K562 (cell line): ENCODE results near the gene UBE2M. TPM values are rescaled to one million over a fixed set of nuclear protein-coding genes. Genes with fewer than 3 reads are reported as not detected.

ENCODE experiments used
- ARID2 ChIP-seq: fragments of 450-650 bp; IDR thresholded peaks from 2 replicates; pipeline ENCODE4 v1.6.1; 2017; ENCODE audit warnings: antibody characterized with exemption, mild to moderate bottlenecking
- EP300 ChIP-seq: IDR thresholded peaks from 2 replicates; pipeline ENCODE4 v1.6.1; 2012; ENCODE audit warnings: low read length, improper control_type of control experiment
- EP400 ChIP-seq: fragments of 450-650 bp; IDR thresholded peaks from 2 replicates; pipeline ENCODE4 v1.6.1; 2017; ENCODE audit warnings: antibody characterized with exemption, mild to moderate bottlenecking, moderate library complexity
- GABPB1 ChIP-seq: sonication (generic); formaldehyde crosslinking; IDR thresholded peaks from 2 replicates; pipeline ENCODE4 v1.8.0; 2022; ENCODE audit warnings: mild to moderate bottlenecking, missing genetic modification reagents
- GTF2B ChIP-seq: IDR thresholded peaks from 2 replicates; pipeline ENCODE4 v1.6.1; 2011; ENCODE audit not compliant: insufficient read length; ENCODE audit errors: extremely low read depth
- GTF3C2 ChIP-seq: IDR thresholded peaks from 3 replicates; pipeline ENCODE4 v1.6.1; 2011; ENCODE audit warnings: borderline replicate concordance, mild to moderate bottlenecking, moderate library complexity; ENCODE audit not compliant: insufficient read length; ENCODE audit errors: extremely low read depth
- HDAC1 ChIP-seq, 2 experiments: fragments of 450-650 bp; IDR thresholded peaks; 2 replicates each; pipeline ENCODE4 v1.6.1; 2016 to 2017; ENCODE audit warnings: inconsistent platforms in 1 of 2, mild to moderate bottlenecking in 1 of 2, moderate library complexity in 1 of 2
- ID3 ChIP-seq, 2 experiments: fragments of 250-450 bp in 1 of 2; fragments of 450-650 bp in 1 of 2; sonication (Bioruptor Pico) in 1 of 2; IDR thresholded peaks; 2 replicates each; pipeline versions ENCODE4 v1.6.1 to v1.8.0; 2016 to 2021; ENCODE audit warnings: mild to moderate bottlenecking in 2 of 2, moderate library complexity in 2 of 2, missing compliant biosample characterization in 1 of 2, missing genetic modification characterization in 1 of 2
- IRF2 ChIP-seq: sonication (generic); formaldehyde crosslinking; IDR thresholded peaks from 2 replicates; pipeline ENCODE4 v1.8.1; 2022; ENCODE audit warnings: mild to moderate bottlenecking, missing genetic modification reagents
- MBD1 ChIP-seq: fragments of 250-450 bp; sonication (Bioruptor Pico); IDR thresholded peaks from 2 replicates; pipeline ENCODE4 v1.8.0; 2022; ENCODE audit warnings: inconsistent platforms
- OTX1 ChIP-seq: fragments of 450-650 bp; formaldehyde crosslinking; IDR thresholded peaks from 2 replicates; pipeline ENCODE4 v1.4.0; 2022; ENCODE audit warnings: mild to moderate bottlenecking
- PHF21A ChIP-seq: fragments of 450-650 bp; IDR thresholded peaks from 2 replicates; pipeline ENCODE4 v1.6.1; 2017; ENCODE audit warnings: low read depth, borderline replicate concordance
- SRSF9 ChIP-seq: fragments of 200-400 bp; formaldehyde crosslinking; IDR thresholded peaks from 2 replicates; pipeline ENCODE4 v1.6.1; 2017; ENCODE audit warnings: low read depth, low read length, borderline replicate concordance
- TCF3 ChIP-seq: sonication (generic); formaldehyde crosslinking; IDR thresholded peaks from 2 replicates; pipeline ENCODE4 v1.4.0; 2020; ENCODE audit warnings: mild to moderate bottlenecking, missing genetic modification reagents
- THAP12 ChIP-seq: fragments of 250-450 bp; sonication (Bioruptor Pico); IDR thresholded peaks from 2 replicates; pipeline ENCODE4 v1.9.0; 2021; ENCODE audit warnings: mild to moderate bottlenecking, inconsistent platforms
- ZNF511 ChIP-seq: sonication (generic); formaldehyde crosslinking; IDR thresholded peaks from 2 replicates; pipeline ENCODE4 v1.8.0; 2022; ENCODE audit warnings: mild to moderate bottlenecking, missing genetic modification reagents
- ZNF766 ChIP-seq: fragments of 200-800 bp; sonication (Bioruptor generic); conservative IDR thresholded peaks from 2 replicates; pipeline ENCODE4 v1.6.1; 2016; ENCODE audit warnings: missing genetic modification characterization, missing compliant biosample characterization
- polyA plus RNA-seq, 8 experiments: library from polyadenylated mRNA; depleted of rRNA in 4 of 8; stranded (reverse) in 5 of 8; unstranded in 3 of 8; fragments of >200 nt; fragmentation: Nextera tagmentation in 2 of 8; fragmentation: Illumina TruSeq in 1 of 8; extraction: Ambion mirVana in 2 of 8; extraction: Trizol in 1 of 8; gene quantifications; 2 replicates each; pipeline versions ENCODE4 v1.2.1 to v1.2.3, GENCODE V29; 2011 to 2014; ENCODE audit warnings: inconsistent platforms in 1 of 8, missing spikeins in 1 of 8
- total RNA-seq, 7 experiments: library from RNA; depleted of rRNA in 6 of 7; stranded (reverse); fragments of >200 nt in 6 of 7; fragmentation: Illumina TruSeq in 2 of 7; extraction: Trizol in 2 of 7; gene quantifications; 2 replicates each; pipeline versions ENCODE4 v1.2.1 to v1.2.3, GENCODE V29; 2011 to 2021; ENCODE audit warnings: low replicate concordance in 1 of 7

The UBE2M gene
- total and polyA plus RNA-seq, 9 of the 15 experiments (the other 6 are each of a cell fraction or from before 2014, with no cell fraction given), result 0.92 to 163 (median 85.7) TPM

GRCh38 chr19:58572818-58573657, 14.6 kb upstream of the UBE2M start, which contains the start of gene MZF1 (continued):
- TF ChIP-seq MBD1, result no peak
- TF ChIP-seq THAP12 (CRISPR knock-in tag), result peak; percentile 63; the same call in 1 of the 2 replicates
- no peak for TF ChIP-seq IRF2 (CRISPR knock-in tag)
- no peak; the same call in 1 of the 2 replicates for TF ChIP-seq TCF3
- TF ChIP-seq ID3 (CRISPR knock-in tag; IDR thresholded peaks at IDR 0.05), result no peak
- peak; percentile 71; the same call in 1 of the 2 replicates for TF ChIP-seq ID3 (tag; IDR thresholded peaks at IDR 0.05)
- TF ChIP-seq EP400, result peak; percentile 98
- TF ChIP-seq OTX1 (CRISPR knock-in tag), result peak; percentile 95
- peak in 1 of 2 experiments; percentile 10; a peak in 2 of 4 replicates for TF ChIP-seq HDAC1 (IDR thresholded peaks at IDR 0.05)
- TF ChIP-seq PHF21A, result no peak
- TF ChIP-seq GABPB1 (CRISPR knock-in tag), result peak; percentile 97
- no peak for TF ChIP-seq GTF2B
- TF ChIP-seq GTF3C2, result no peak
- no peak for TF ChIP-seq SRSF9
- 0 out of 2 replicates have a peak, but pooled peaks have one; percentile 10 for TF ChIP-seq ZNF766
- peak; percentile 94 for TF ChIP-seq ZNF511 (CRISPR knock-in tag)
- TF ChIP-seq ARID2, result no peak
- 0 out of 2 replicates have a peak, but pooled peaks have one; percentile 4 for TF ChIP-seq EP300
